GM10248 (cell line): ENCODE measurements around the gene SGF29.

Source experiments
- CTCF ChIA-PET: fragments of 300-600 bp; sonication (Branson Sonifier 250); formaldehyde crosslinking; extraction: SDS; loops from one replicate; lab custom pipeline; 2021; ENCODE audit warnings: antibody characterized with exemption; lab: Yijun Ruan, JAX
- POLR2A ChIA-PET: fragments of 350-650 bp; sonication (Branson Sonifier 250); formaldehyde crosslinking; extraction: SDS; loops from one replicate; lab custom pipeline; 2020; ENCODE audit warnings: antibody characterized with exemption; lab: Yijun Ruan, JAX
- DNase-seq: peaks from one replicate; pipeline ENCODE4 v3.0.0; 2012; ENCODE audit errors: extremely low spot score
- TF ChIP-seq, protein P1 (sequence below): IDR thresholded peaks from 2 replicates; pipeline ENCODE4 v1.5.1; 2012; ENCODE audit warnings: mild to moderate bottlenecking, low read depth; ENCODE audit errors: extremely low read depth, missing control alignments, control extremely low read depth

SGF29 gene

DNA sequence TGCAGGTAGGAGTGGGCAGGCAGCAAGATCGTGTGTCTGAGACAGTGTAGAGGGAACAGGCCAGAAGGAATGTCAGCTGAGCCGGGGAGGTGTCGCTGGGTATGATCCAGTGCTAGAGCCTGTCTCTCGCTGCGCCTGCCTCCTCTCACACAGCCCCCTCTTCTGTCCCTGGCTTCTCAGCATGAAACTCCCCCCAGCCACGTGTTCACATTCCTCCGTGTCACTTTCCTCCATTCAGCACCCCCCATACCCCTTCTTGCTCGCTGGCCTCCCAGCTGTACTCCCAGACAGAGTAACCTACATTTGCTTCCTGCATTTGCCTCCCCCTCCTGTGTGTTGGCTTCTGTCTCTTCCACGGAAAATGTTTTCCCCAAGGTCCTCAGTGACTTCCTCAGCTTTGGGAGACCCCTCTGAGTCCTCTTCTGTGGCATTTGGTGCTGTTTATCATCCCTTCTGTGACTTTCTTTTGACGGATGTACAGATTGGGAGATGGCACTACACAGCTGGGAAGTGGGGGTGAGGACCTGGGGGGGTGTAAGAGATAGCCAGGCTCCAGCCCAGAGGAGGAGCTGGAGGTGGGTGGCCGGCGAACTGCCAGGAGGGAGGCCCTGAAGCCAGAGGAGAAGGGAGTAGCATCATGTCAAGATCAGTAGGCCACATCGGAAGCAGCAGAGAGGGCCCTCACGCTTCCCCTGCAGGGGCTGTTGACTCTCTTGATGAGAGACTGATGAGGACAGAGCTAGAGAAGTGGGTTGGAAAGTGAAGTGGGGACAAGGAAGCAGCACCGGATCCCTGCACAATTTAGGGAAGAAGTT is 19.2 kb downstream of the SGF29 start:
- ChIA-PET CTCF (interaction anchor here (1.2 to 1.4 kb wide), 2 partner anchors 8 to 16 kb away, joined by 4 read pairs; no protein-coding TSS in a partner anchor), POLR2A (no interaction called here)
- TF ChIP-seq, protein P1, sequence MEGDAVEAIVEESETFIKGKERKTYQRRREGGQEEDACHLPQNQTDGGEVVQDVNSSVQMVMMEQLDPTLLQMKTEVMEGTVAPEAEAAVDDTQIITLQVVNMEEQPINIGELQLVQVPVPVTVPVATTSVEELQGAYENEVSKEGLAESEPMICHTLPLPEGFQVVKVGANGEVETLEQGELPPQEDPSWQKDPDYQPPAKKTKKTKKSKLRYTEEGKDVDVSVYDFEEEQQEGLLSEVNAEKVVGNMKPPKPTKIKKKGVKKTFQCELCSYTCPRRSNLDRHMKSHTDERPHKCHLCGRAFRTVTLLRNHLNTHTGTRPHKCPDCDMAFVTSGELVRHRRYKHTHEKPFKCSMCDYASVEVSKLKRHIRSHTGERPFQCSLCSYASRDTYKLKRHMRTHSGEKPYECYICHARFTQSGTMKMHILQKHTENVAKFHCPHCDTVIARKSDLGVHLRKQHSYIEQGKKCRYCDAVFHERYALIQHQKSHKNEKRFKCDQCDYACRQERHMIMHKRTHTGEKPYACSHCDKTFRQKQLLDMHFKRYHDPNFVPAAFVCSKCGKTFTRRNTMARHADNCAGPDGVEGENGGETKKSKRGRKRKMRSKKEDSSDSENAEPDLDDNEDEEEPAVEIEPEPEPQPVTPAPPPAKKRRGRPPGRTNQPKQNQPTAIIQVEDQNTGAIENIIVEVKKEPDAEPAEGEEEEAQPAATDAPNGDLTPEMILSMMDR = no peak
- no peak for DNase-seq

DNA sequence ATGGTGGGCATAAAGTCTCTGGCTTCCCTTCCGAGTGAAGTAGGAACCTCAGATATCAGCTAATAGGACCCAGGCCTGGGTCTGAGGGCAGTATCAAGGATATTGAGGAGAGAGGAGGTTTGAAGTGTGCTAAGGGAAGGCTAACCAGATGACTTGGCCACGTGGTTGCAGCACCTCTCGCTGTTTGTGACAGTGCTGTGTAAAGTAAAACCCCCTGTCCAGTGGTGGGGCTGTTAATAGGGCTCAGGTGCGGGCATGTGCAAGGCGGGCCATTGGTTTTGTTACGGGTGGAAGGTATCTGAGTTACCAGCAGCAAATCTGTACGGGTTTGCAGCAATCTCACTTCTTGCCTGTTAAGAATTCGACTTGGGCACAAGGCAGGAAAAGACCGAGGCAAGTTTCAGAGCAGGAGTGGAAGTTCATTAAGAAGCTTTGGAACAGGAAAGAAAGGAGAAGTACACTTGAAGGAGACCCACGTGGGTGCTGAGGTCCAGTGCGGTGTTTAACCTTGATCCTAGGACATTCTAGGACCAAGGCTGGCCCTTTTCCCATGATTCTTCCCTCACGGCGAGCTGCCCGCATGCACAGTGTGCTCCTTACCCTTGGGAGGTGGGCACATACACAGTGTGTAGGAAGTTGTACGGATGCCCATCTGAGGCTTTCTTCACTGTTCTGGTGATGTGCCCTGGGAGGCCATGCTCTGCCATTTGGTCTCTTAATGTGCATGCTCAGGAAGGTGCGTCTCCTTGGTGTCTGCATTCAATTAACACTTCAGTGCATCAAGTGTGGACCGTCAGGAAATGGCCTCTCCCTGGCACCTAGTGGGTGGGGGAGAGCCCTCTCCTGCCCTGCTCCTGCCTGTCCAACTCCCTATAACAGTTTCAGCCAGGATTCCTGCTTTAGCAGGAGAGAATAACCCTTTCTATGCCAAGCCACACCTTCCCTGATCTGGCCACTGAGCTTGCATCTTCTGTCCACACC is 20.3 kb downstream of the SGF29 start:
- CTCF ChIA-PET = no interaction called here
- no peak for DNase-seq
- POLR2A ChIA-PET = no interaction called here
- TF ChIP-seq, protein P1 = no peak

DNA sequence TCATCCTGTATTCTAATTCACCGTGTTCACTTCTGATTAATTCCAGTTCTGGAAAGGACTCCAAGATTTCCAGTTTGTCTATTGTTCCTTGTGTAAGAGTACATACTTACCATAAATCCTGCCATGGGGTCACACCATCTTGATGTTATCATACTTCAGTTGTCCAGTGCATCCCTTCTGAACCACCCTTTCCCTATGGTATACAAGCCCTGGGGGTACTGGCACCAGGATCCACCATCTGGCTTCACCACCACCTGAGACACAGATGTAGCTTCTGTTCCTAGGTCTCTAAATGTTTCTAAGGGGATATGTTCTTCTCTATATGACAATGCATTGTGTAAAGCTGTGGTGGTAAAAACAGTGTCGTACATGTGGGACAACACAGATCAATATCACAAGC is 21.2 kb downstream of the SGF29 start:
- no peak for DNase-seq
- ChIA-PET POLR2A (no interaction called here), CTCF (no interaction called here)
- TF ChIP-seq, protein P1 = no peak

DNA sequence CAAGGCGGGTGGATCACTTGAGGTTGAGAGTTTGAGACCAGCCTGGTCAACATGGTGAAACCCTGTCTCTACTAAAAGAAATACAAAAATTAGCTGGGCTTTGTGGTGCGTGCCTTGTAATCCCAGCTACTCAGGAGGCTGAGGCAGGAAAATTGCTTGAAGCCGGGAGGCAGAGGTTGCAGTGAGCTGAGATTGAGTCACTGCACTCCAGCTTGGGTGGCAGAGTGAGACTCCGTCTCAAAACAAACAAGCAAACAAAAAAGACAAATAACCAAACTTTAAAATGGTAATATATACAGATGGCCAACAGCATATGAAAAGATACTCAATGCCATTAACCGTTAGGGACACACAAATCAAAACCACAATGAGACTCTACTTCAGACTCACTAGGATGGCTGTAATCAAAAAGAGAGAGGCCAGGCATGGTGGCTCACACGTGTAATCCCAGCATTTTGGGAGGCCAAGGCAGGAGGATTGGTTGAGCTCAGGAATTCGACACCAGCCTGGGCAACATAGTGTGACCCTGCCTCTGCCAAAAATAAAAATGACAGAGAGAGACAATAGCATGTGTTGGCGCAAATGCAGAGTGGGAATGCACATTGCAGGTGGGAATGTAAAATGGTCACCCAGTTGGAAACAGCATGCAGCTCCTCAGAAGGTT is 21.9 kb downstream of the SGF29 start:
- TF ChIP-seq, protein P1 = no peak
- DNase-seq = no peak
- ChIA-PET CTCF (no interaction called here), POLR2A (no interaction called here)

DNA sequence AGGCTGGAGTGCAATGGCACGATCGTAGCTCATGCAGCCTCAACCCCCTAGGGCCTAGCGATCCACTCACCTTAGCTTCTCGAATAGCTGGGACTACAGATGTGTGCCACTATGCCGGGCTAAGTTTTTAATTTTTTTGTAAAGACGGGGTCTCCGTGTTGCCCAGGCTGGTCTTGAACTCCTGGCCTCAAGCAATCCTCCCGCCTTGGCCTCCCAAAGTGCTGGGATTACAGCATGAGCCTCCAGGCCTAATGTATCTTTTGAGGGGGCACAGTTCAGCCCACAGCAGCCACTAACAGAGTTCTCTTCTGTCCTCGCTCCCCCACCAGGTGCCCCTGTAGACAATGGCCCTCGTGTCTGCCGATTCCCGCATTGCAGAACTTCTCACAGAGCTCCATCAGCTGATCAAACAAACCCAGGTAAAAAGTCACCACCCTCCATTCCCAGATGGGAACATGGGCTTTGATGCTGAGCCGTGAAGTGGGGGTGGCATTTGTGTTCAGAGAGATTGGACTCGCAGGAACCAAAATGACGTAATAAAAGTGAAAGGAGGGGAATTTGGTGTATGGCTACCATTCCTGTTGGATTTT is 27.1 kb downstream of the SGF29 start:
- DNase-seq = no peak
- ChIA-PET POLR2A (no interaction called here), CTCF (interaction anchor here (1.3 to 2.0 kb wide), 2 partner anchors 9 to 35 kb away, joined by 4 read pairs; no protein-coding TSS in a partner anchor)
- TF ChIP-seq, protein P1 = no peak
